EH (cell line): Measurements from ENCODE around the gene SRGAP2C.
"Not testable (repeated sequence)": the region's sequence is repeated elsewhere in the genome, so short reads cannot be mapped to it uniquely, and the experiment has no call there.

Experiments used
- DNase-seq: peaks from one replicate; pipeline ENCODE4 v3.0.0-alpha.2; 2015; ENCODE audit warnings: low read depth

The SRGAP2C gene

DNA sequence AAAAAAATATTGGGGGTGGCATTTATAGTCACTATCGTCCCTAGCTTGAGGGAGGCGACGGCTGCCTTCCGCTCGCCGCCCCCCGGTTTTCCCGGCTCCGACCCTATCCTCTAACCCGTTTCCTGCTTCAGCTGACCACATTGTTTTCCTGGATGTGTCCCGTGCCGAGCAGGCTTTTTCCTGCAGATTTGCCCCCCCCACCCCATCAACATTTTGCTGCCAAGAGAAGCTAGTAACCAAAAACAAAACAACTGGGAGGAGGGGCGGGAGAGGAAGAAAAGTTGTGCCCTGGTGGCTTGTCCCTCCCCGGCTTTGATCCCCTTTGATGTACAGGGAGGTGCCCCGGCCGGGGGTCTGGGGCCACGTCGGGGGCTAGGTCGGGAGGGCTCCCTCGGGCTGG, 1.4 kb downstream of the SRGAP2C start:
- not testable (repeated sequence) for DNase-seq

GRCh38 chr1:121187914-121188313, 3.1 kb downstream of the SRGAP2C start:
- DNase-seq, result not testable (repeated sequence)

GRCh38 chr1:121192512-121192911, 7.7 kb downstream of the SRGAP2C start:
- DNase-seq, result not testable (repeated sequence)

DNA sequence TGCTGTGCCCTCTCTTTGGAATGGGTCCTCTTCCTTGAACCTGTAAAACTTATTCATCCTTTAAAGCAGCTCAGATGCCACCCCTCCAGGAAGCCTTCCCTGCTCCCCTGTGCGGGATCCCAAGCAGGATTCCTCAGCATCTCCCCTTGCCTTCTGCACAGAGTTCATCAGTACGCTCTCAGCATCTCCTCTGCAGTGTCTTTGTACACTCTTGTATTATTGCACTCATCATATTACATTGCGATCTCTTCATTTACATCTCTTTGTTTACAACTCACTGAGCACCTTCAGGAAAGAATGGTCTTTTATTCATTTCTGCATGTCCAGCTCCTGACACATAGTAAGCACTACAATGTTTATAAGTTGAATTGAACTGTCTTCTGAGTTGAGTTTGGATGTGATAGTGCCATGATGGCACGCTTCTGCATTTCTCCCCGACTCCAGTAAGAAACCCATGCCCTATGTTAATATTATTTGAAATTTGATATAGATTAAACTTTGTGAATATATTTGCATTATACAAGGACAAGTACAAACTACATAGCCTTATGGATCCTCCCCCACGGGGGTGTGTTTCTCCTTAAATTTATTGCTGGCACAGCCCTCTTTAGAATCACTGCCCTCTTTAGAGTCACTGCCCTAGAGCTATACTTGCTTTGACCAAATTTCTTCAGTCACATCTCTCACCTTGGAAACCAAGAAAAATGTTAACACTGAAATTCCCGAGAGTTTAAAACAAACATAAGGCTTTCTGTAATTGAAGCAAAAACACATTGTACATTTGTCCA, 12.5 kb downstream of the SRGAP2C start:
- not testable (repeated sequence) for DNase-seq

DNA sequence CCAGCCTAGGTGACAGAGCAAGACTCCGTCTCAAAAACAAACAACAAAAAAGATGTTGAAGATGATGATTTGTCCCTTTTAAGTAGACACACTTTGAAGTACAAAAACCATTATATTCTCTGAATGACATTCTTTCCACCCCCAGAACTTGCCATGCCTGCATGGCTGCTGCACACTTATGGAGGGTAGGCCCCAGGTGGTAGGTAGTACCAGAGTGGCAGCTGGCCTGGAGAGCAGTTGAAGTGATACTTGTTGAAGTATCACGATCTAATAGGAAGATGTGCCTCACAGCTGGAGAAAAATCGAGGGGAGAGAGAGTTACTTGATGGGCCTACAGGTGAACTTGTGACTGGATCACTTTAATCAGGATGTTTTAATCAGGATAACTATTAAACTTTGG, 15.0 kb downstream of the SRGAP2C start:
- not testable (repeated sequence) for DNase-seq

- not testable (repeated sequence) for DNase-seq
These were observed 15.5 kb downstream of the SRGAP2C start for GRCh38 chr1:121200232-121200631.

- peak; percentile 65 for DNase-seq
These were observed 16.5 kb downstream of the SRGAP2C start for GRCh38 chr1:121200985-121201981.

DNA sequence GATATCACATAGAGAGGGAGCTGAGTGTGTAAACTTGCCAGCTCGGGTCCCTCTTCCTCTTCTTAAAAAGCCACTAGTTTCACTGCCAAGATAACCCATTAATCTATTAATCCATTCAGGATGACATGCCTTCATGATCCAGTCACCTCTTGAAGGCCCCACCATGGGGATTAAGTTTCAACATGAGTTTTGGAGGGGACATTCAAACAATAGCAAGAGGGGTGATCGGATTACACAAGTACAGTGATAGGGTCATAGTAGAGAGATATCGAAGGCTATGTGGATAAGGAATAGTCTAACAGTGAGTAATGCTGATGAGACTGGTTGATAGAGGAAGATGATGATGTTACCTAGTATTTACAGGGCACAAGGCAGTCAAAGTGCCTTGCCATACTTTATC, 18.2 kb downstream of the SRGAP2C start:
- peak; percentile 1 for DNase-seq

- peak; percentile 4 for DNase-seq
These were observed 21.3 kb downstream of the SRGAP2C start for GRCh38 chr1:121205786-121206711.

- DNase-seq, result not testable (repeated sequence)
These were observed 22.6 kb downstream of the SRGAP2C start for GRCh38 chr1:121207328-121207727.

GRCh38 chr1:121208375-121208774, 23.6 kb downstream of the SRGAP2C start:
- not testable (repeated sequence) for DNase-seq

GRCh38 chr1:121210778-121211177, 26.0 kb downstream of the SRGAP2C start:
- DNase-seq, result not testable (repeated sequence)

DNA sequence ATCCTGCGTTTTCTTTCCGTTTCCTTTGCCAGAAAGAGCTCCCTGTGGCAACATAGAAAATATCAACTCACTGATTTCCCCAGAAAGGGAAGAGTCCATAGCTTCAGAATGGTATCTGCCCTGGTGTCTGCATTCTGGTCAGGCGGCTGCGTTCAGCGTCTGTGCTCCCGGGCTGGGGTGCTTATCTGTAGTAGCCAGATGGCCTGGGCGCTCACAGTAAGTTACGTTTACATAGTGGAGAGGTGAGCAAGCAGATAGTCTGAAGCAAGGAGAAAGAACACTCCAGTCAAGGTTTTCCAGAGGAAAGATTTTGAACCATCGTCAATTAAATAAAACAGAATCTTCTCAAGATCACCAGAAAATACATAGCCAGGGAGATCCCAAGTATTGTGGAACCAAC, 28.7 kb downstream of the SRGAP2C start:
- DNase-seq, result not testable (repeated sequence)

- not testable (repeated sequence) for DNase-seq
These were observed 29.9 kb downstream of the SRGAP2C start for GRCh38 chr1:121214544-121215156.

DNA sequence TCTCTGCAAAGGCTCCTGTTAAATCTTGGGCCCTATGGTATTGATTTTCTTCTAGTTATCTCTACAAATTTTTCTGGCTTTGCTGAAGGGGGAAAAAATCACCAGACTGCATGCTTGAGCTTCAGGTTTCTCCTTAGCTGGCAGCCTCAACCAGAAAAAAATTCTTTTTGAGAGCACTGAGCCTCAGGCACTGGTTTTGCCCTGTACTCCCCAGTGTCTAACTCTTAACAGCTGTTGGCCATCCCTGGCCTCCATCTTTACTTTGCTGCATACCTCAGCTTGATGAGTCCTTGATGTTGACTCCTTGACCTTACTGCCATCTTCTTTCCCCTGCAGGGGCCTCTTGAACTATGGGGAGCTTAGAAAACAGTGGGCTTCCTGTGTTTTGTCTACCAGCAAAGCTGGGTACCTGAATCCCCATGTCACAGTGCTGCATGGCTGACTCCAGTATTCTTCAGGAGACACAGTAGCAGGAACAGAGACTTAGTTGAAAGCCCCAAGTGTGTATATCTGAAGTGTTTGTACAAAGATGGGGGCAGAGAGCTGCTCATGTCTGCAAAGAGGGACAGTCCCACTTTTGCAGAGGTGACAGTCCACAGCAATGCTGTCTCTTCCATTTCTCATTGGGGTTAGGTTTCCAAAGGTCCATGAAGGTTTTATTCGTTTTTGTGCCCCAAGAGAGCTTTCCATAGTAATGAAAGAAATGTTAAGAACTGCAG, 31.1 kb downstream of the SRGAP2C start:
- not testable (repeated sequence) for DNase-seq

GRCh38 chr1:121216676-121217075, 31.9 kb downstream of the SRGAP2C start:
- not testable (repeated sequence) for DNase-seq

- DNase-seq, result not testable (repeated sequence)
These were observed 37.0 kb downstream of the SRGAP2C start for GRCh38 chr1:121221770-121222169.

DNA sequence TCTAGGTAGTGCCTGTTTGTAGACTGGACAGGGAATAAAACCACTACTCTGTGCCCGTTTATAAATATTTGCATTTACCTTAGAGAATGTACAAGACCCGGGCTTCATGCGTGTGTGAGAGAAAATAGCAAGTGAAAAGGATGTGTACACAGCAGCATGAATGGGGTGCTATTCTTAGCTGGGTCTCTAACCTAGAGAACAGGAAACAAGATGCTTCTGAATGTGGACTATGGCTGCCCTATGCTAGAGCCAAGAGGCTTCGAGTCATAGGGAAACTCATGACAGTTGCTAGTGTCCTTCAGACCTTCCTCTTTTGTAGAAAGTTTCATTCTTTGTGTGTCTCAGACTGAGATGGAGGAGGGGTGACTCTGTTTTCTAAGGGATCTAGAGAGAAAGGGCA, 39.9 kb downstream of the SRGAP2C start:
- DNase-seq, result not testable (repeated sequence)

DNA sequence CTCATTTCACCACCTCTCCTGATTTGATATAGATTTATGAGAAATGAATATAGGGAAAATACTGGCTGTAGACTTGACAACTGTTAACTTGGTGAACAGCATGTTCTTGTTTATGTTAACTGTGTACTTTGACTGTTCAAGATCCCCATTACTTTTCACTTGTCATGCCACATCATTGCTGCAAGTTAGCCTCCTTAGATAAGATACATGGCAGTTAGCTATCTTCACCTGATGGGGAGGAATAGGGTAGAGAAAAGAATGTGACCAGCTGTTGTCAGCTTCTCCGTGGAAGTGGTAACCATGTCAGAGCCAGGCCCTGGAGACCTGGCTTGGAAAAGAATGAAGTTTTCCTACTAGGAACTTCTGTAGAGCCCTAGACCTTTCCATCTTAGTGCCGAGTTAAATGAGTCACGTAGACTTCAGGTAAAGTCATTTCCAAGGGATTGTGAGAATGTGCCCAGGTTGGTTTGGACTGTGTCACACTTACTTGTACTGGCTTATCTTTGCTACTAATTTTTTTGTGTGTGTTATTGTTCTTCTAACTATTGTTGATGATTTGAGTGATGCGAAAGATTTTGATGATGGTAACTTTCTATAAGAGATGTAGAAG, 41.6 kb downstream of the SRGAP2C start:
- DNase-seq, result not testable (repeated sequence)

DNA sequence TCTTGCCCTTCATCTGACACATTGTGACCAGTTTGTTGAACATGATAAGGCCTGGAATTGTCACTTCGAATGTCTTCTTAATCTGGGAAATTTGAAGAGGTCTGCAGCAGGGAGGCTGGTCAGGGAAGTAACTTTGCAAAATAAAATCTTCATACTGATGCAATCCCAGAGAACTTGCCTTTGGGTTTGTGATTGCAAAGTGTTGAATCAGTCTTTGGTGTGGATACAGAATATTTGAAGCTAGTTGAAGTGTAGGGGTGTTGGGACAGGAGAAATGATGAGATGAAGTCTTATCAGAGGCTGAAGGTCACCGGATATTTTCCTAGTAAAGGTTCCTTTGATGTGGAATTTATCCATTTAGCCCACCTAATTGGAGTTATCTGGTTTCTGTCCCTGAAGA, 42.1 kb downstream of the SRGAP2C start:
- not testable (repeated sequence) for DNase-seq
